Measurements from ENCODE around the gene GHRHR.

GRCh38 chr7:31014826-31015225, 51.1 kb downstream of the GHRHR start:
- TF ChIP-seq CTCF (IDR thresholded peaks at IDR 0.05; ENCODE audit: borderline replicate concordance, extremely low read depth, low read length, poor library complexity, severe bottlenecking): no peak
- TF ChIP-seq EZH2 (IDR thresholded peaks at IDR 0.05; ENCODE audit: borderline replicate concordance, low read depth, low read length, severe bottlenecking): no peak
